ENCODE measurements around the gene TBC1D16. TPM values are rescaled to one million over a fixed set of nuclear protein-coding genes. Genes with fewer than 3 reads are reported as not detected.

Gene TBC1D16
- total and polyA plus RNA-seq, 4 donors: 7.3 to 48.5 (median 16.5) TPM

GRCh38 chr17:80032614-80033171, 3.0 kb downstream of the TBC1D16 start:
- no peak for ATAC-seq (ENCODE audit: insufficient read depth, low FRiP score)
- no peaks in the 10 kb centered on the region for H3K36me3 ChIP-seq (ENCODE audit: control insufficient read depth in 4 of 4, insufficient read depth in 4 of 4, low read length in 4 of 4)

GRCh38 chr17:80031691-80032430, 3.8 kb downstream of the TBC1D16 start:
- DNase-seq: no peak
- Histone ChIP-seq H3K27me3 (ENCODE audit: control insufficient read depth in 3 of 3, insufficient read depth in 3 of 3, low read length in 2 of 3) (no peaks in the 10 kb centered on the region), H3K4me1 (ENCODE audit: control insufficient read depth in 5 of 5, insufficient read depth in 5 of 5, low read length in 5 of 5) (peaks cover 0 to 36% (median 21%) of the 10 kb centered on the region in 5 donors), H3K9me3 (ENCODE audit: control insufficient read depth in 4 of 4, insufficient read depth in 3 of 4, low read length in 3 of 4) (no peaks in the 10 kb centered on the region), H3K27ac (ENCODE audit: low read depth in 1 of 2, low read length in 1 of 2) (no peak overlapping the region), H3K36me3 (ENCODE audit: control insufficient read depth in 4 of 4, insufficient read depth in 4 of 4, low read length in 4 of 4) (no peaks in the 10 kb centered on the region), H3K9ac (ENCODE audit: insufficient read depth in 1 of 2, low read length in 2 of 2) (no peak overlapping the region), H3K4me3 (no peak overlapping the region)
- TF ChIP-seq CTCF (IDR thresholded peaks at IDR 0.05; ENCODE audit: control extremely low read depth, extremely low read depth): no peak
- no peak for ATAC-seq (ENCODE audit: insufficient read depth, low FRiP score)
- WGBS, 2 donors: 95% methylated on average over 12 of the region's 12 CpGs

More at GRCh38 chr17:80032614-80033171, 3.0 kb downstream of the TBC1D16 start:
- H3K27ac ChIP-seq (ENCODE audit: low read depth in 1 of 2, low read length in 1 of 2): no peak overlapping the region
- H3K4me1 ChIP-seq (ENCODE audit: control insufficient read depth in 5 of 5, insufficient read depth in 5 of 5, low read length in 5 of 5): peaks cover 0 to 36% (median 21%) of the 10 kb centered on the region in 5 donors
- H3K9me3 ChIP-seq (ENCODE audit: control insufficient read depth in 4 of 4, insufficient read depth in 3 of 4, low read length in 3 of 4): no peaks in the 10 kb centered on the region
- WGBS, 2 donors: 97% methylated on average over 9 of the region's 9 CpGs
- no peak for DNase-seq
- no peak overlapping the region for H3K9ac ChIP-seq (ENCODE audit: insufficient read depth in 1 of 2, low read length in 2 of 2)
- H3K27me3 ChIP-seq (ENCODE audit: control insufficient read depth in 3 of 3, insufficient read depth in 3 of 3, low read length in 2 of 3): no peaks in the 10 kb centered on the region
- no peak overlapping the region for H3K4me3 ChIP-seq
- TF ChIP-seq CTCF (IDR thresholded peaks at IDR 0.05; ENCODE audit: control extremely low read depth, extremely low read depth): no peak

GRCh38 chr17:80030730-80031410, 4.8 kb downstream of the TBC1D16 start:
- Histone ChIP-seq H3K27me3 (ENCODE audit: control insufficient read depth in 3 of 3, insufficient read depth in 3 of 3, low read length in 2 of 3) (no peaks in the 10 kb centered on the region), H3K27ac (ENCODE audit: low read depth in 1 of 2, low read length in 1 of 2) (peak overlapping the region in 1 of 2 donors; percentile 11), H3K9me3 (ENCODE audit: control insufficient read depth in 4 of 4, insufficient read depth in 3 of 4, low read length in 3 of 4) (no peaks in the 10 kb centered on the region), H3K36me3 (ENCODE audit: control insufficient read depth in 4 of 4, insufficient read depth in 4 of 4, low read length in 4 of 4) (peaks cover 0 to 2% (median 0%) of the 10 kb centered on the region in 4 donors), H3K9ac (ENCODE audit: insufficient read depth in 1 of 2, low read length in 2 of 2) (no peak overlapping the region), H3K4me3 (no peak overlapping the region), H3K4me1 (ENCODE audit: control insufficient read depth in 5 of 5, insufficient read depth in 5 of 5, low read length in 5 of 5) (peaks cover 0 to 36% (median 21%) of the 10 kb centered on the region in 5 donors)
- ATAC-seq (ENCODE audit: insufficient read depth, low FRiP score): no peak
- TF ChIP-seq CTCF (IDR thresholded peaks at IDR 0.05; ENCODE audit: control extremely low read depth, extremely low read depth): no peak
- DNase-seq: peak; percentile 54 to 82 (median 74)
- WGBS, 2 donors: 82 to 90% methylated on average over 25 of the region's 25 CpGs

Data from lung (tissue), 12 donors.